PC-9 (cell line): ENCODE measurements around the gene SPON2. TPM values are rescaled to one million over a fixed set of nuclear protein-coding genes. Genes with fewer than 3 reads are reported as not detected.

Experiments used
- BruUV-seq: library from RNA; stranded (reverse); fragments of 400-500 nt; replicated peaks from 2 replicates; lab custom pipeline; 2021; lab: Mats Ljungman, UMichigan
- CTCF ChIA-PET: fragments of 300-600 bp; sonication (Branson Sonifier 250); formaldehyde crosslinking; loops from one replicate; lab custom pipeline; 2022; ENCODE audit warnings: antibody characterized with exemption; lab: Charles Lee
- POLR2A ChIA-PET: fragments of 300-600 bp; sonication (Branson Sonifier 250); formaldehyde crosslinking; loops from one replicate; lab custom pipeline; 2022; ENCODE audit warnings: antibody characterized with exemption; ENCODE audit not compliant: unreplicated experiment; lab: Charles Lee
- DNase-seq, 2 experiments: peaks; one replicate each; pipeline versions ENCODE4 v3.0.0 to v3.0.0-alpha.2; 2015 to 2022; ENCODE audit warnings: mixed read lengths in 1 of 2
- H2AFZ ChIP-seq: fragments of 200-600 bp; sonication (generic); 2 replicates; pipeline ENCODE4 v1.8.1; 2017; ENCODE audit warnings: antibody characterized with exemption
- H3F3A ChIP-seq: fragments of 200-600 bp; sonication (generic); 2 replicates; pipeline ENCODE4 v1.8.1; 2017; ENCODE audit warnings: antibody characterized with exemption, mild to moderate bottlenecking, low read depth; ENCODE audit not compliant: insufficient read depth
- H3K27ac ChIP-seq: fragments of 200-600 bp; sonication (generic); 2 replicates; pipeline ENCODE4 v1.6.1; 2016; ENCODE audit warnings: mixed run types
- H3K27me3 ChIP-seq: fragments of 200-600 bp; sonication (generic); 2 replicates; pipeline ENCODE4 v1.6.1; 2016; ENCODE audit warnings: low read depth, mixed run types; ENCODE audit not compliant: insufficient read depth
- H3K36me3 ChIP-seq: fragments of 200-600 bp; sonication (generic); 2 replicates; pipeline ENCODE4 v1.6.1; 2016; ENCODE audit warnings: low read depth, mixed run types
- H3K4me1 ChIP-seq: fragments of 200-600 bp; sonication (generic); replicated peaks from 2 replicates; pipeline ENCODE4 v1.6.1; 2016; ENCODE audit warnings: mixed run types; ENCODE audit not compliant: insufficient read depth
- H3K4me2 ChIP-seq: fragments of 200-600 bp; sonication (generic); 2 replicates; pipeline ENCODE4 v1.6.1; 2017; ENCODE audit warnings: mixed run types
- H3K4me3 ChIP-seq: fragments of 200-600 bp; sonication (generic); 2 replicates; pipeline ENCODE4 v1.6.1; 2016; ENCODE audit warnings: mixed run types
- H3K79me2 ChIP-seq: fragments of 200-600 bp; sonication (generic); 2 replicates; pipeline ENCODE4 v1.6.1; 2017; ENCODE audit warnings: low read depth, mixed run types
- H3K9me2 ChIP-seq: fragments of 200-600 bp; sonication (generic); 2 replicates; pipeline ENCODE4 v1.8.1; 2017; ENCODE audit warnings: mild to moderate bottlenecking; ENCODE audit not compliant: insufficient read depth
- H3K9me3 ChIP-seq: fragments of 200-600 bp; sonication (generic); 2 replicates; pipeline ENCODE4 v1.8.1; 2016; ENCODE audit warnings: low read depth; ENCODE audit not compliant: insufficient read depth
- H4K20me1 ChIP-seq: fragments of 200-600 bp; sonication (generic); 2 replicates; pipeline ENCODE4 v1.8.1; 2017; ENCODE audit not compliant: insufficient read depth
- EZH2 ChIP-seq: fragments of 200-600 bp; sonication (generic); IDR thresholded peaks from 2 replicates; pipeline ENCODE4 v1.8.0; 2017; ENCODE audit warnings: antibody characterized with exemption, low read depth
- intact Hi-C: fragments of 100-400 bp; cut with micrococcal nuclease; formaldehyde crosslinking; loops from one replicate; pipeline ENCODE4 v1.10.0; 2022; ENCODE audit not compliant: unreplicated experiment
- total RNA-seq: library from RNA; stranded (reverse); gene quantifications from 2 replicates; pipeline ENCODE4 v1.2.3, GENCODE V29; 2021
- TF ChIP-seq, protein P1 (sequence below): fragments of 200-600 bp; sonication (generic); conservative IDR thresholded peaks from 2 replicates; pipeline ENCODE4 v1.6.1; 2017; ENCODE audit warnings: mixed run types, antibody characterized with exemption, mild to moderate bottlenecking, moderate library complexity

The SPON2 gene
- total RNA-seq, 1 experiment from 2014 or later: 2.0 TPM

DNA sequence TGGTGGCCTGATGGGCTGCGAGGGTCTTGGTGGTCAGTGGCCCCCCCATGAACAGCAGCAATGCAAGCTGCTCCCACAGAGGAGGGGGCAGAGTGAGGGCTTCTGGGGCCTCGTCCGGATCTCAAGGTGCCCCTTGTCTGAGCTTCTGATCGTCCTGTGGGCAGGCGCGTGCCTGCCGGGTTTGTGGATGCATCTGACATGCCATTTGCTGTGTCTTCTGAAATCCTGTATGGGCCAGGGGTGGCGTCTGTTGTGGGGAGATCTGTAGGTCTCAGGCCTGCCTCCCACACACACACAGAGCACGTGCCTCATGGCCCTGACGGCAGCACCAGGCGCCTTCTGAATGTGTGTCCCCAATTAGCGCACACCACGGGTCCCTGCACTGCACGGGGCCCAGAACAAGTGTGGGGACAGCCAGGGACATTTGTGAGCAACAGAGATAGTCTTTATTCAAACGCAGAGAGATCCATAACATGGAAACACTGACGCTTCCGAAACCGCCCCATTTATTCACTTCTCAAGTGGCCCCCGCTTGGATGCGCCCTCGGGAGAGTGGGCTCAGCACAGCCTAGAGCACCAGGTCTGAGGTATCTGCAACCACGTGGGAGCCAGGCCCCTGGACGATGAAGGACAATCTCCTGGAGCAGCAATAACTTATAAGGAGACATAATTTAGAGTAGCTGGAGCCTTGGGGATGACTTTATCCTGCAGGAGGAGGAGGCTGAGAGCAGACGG, 5.7 kb downstream of the SPON2 start:
- Histone ChIP-seq H2AFZ (peak overlapping the region; percentile 86), H3K36me3 (no peaks in the 10 kb centered on the region), H3K4me2 (peak overlapping the region; percentile 79), H3K79me2 (no peaks in the 10 kb centered on the region), H3F3A (no peaks in the 10 kb centered on the region; the same call in 1 of the 2 replicates), H4K20me1 (no peaks in the 10 kb centered on the region), H3K9me3 (no peaks in the 10 kb centered on the region), H3K27me3 (peaks cover 5% of the 10 kb centered on the region), H3K9me2 (no peaks in the 10 kb centered on the region), H3K27ac (no peak overlapping the region), H3K4me1 (no peaks in the 10 kb centered on the region), H3K4me3 (peak overlapping the region; percentile 54; the same call in 1 of the 2 replicates)
- ChIA-PET POLR2A (interaction anchor here (0.6 to 0.7 kb wide), 2 partner anchors 69 to 164 kb away, joined by 4 read pairs; no protein-coding TSS in a partner anchor), CTCF (no interaction called here)
- TF ChIP-seq EZH2: no peak
- TF ChIP-seq, protein P1, sequence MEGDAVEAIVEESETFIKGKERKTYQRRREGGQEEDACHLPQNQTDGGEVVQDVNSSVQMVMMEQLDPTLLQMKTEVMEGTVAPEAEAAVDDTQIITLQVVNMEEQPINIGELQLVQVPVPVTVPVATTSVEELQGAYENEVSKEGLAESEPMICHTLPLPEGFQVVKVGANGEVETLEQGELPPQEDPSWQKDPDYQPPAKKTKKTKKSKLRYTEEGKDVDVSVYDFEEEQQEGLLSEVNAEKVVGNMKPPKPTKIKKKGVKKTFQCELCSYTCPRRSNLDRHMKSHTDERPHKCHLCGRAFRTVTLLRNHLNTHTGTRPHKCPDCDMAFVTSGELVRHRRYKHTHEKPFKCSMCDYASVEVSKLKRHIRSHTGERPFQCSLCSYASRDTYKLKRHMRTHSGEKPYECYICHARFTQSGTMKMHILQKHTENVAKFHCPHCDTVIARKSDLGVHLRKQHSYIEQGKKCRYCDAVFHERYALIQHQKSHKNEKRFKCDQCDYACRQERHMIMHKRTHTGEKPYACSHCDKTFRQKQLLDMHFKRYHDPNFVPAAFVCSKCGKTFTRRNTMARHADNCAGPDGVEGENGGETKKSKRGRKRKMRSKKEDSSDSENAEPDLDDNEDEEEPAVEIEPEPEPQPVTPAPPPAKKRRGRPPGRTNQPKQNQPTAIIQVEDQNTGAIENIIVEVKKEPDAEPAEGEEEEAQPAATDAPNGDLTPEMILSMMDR: no peak
- intact Hi-C loops: loop anchor here (5.0 kb wide), 1 partner anchor 81 kb away; the partner anchor contains the start of gene CTBP1
- BruUV-seq: no TSS peak
- no peak for DNase-seq

DNA sequence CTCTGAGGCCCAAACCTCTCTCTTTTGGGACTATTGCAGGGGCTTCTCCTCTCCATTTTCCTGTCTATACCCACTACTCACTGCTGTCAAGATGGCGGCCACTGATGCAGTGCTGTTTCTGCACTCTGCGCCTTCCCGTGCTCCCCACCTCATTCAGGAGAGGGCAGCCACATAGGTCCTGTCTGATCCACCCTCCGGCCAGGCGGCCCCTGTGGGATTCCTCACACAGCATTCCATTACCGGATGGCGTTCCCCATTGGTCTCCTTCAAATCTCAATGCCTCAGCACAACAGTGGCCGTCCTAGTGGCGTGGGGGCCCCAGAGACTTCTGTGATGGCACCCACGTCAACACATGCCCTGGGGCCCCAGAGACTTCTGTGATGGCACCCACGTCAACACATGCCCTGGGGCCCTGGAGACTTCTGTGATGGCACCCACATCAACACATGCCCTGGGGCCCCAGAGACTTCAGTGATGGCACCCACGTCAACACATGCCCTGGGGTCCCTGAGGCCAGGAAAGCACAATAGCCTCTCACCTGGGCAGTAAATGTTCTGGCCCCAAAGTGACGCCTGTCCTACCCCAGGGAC, 7.3 kb downstream of the SPON2 start:
- no peaks in the 10 kb centered on the region for H4K20me1 ChIP-seq
- DNase-seq: no peak
- ChIA-PET POLR2A (no interaction called here), CTCF (no interaction called here)
- no peaks in the 10 kb centered on the region for H3K4me1 ChIP-seq
- H2AFZ ChIP-seq: no peak overlapping the region
- intact Hi-C loops: loop anchor here (5.0 kb wide), 1 partner anchor 82 kb away; the partner anchor contains the start of gene CTBP1
- TF ChIP-seq, protein P1: no peak
- no peak for TF ChIP-seq EZH2
- no peaks in the 10 kb centered on the region; the same call in 1 of the 2 replicates for H3F3A ChIP-seq
- no peaks in the 10 kb centered on the region for H3K9me2 ChIP-seq
- H3K36me3 ChIP-seq: no peaks in the 10 kb centered on the region
- H3K4me2 ChIP-seq: no peak overlapping the region
- no peak overlapping the region for H3K27ac ChIP-seq
- no TSS peak for BruUV-seq
- H3K79me2 ChIP-seq: no peaks in the 10 kb centered on the region
- no peaks in the 10 kb centered on the region for H3K9me3 ChIP-seq
- peaks cover 5% of the 10 kb centered on the region for H3K27me3 ChIP-seq
- H3K4me3 ChIP-seq: no peak overlapping the region

DNA sequence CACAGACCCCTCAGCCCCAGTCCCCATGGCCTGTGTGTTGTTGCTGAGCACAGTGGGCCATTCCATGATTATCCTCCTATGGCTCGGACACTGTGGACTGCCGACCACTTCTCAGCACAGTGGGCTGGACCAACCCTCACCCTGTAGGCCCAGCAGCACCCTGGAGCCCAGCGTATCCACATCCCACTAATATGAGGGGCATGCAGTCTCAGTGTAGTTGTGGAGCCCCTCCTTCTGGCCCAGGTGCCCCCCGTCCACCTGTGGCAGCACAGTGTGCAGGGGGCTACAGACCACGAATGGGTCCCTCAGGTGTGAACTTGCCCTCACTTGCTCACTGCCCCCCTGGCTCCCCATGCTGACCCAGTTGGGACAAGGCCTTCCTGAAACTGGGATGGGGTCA, 7.9 kb downstream of the SPON2 start:
- Histone ChIP-seq H2AFZ (no peak overlapping the region), H3K4me3 (no peak overlapping the region), H3K9me3 (no peaks in the 10 kb centered on the region), H3K9me2 (no peaks in the 10 kb centered on the region), H3K4me1 (no peaks in the 10 kb centered on the region), H3K36me3 (no peaks in the 10 kb centered on the region), H3K79me2 (no peaks in the 10 kb centered on the region), H3K4me2 (no peak overlapping the region), H3K27ac (no peak overlapping the region), H3K27me3 (peaks cover 5% of the 10 kb centered on the region; the same call in 1 of the 2 replicates), H3F3A (no peaks in the 10 kb centered on the region), H4K20me1 (no peaks in the 10 kb centered on the region)
- no peak for DNase-seq
- ChIA-PET POLR2A (no interaction called here), CTCF (no interaction called here)
- TF ChIP-seq, protein P1: no peak
- TF ChIP-seq EZH2: no peak
- intact Hi-C loops: no loop called here
- no TSS peak for BruUV-seq
